HEK293 (cell line): Measurements from ENCODE around the gene HES7.

Source experiments
- EGR2 ChIP-seq: fragments of 450-650 bp; formaldehyde crosslinking; IDR thresholded peaks from 2 replicates; pipeline ENCODE4 v1.5.1; 2016; ENCODE audit warnings: low read depth, missing biosample characterization, missing genetic modification characterization
- GLI2 ChIP-seq: fragments of 450-650 bp; formaldehyde crosslinking; IDR thresholded peaks from 2 replicates; pipeline ENCODE4; 2017; ENCODE audit warnings: missing biosample characterization, missing genetic modification characterization, low read depth, borderline replicate concordance
- KLF7 ChIP-seq: fragments of 450-650 bp; formaldehyde crosslinking; IDR thresholded peaks from 2 replicates; pipeline ENCODE4 v1.5.1; 2016; ENCODE audit warnings: missing biosample characterization, missing genetic modification characterization, borderline replicate concordance
- SETDB1 ChIP-seq: IDR thresholded peaks from one replicate; pipeline ENCODE4 v1.6.1; 2017; ENCODE audit warnings: mild to moderate bottlenecking, low read length, moderate library complexity, mixed read lengths; ENCODE audit not compliant: insufficient read length
- SP2 ChIP-seq: fragments of 450-650 bp; formaldehyde crosslinking; IDR thresholded peaks from 2 replicates; pipeline ENCODE4 v1.5.1; 2016; ENCODE audit warnings: missing biosample characterization, missing genetic modification characterization
- ZNF114 ChIP-seq: fragments of 450-650 bp; formaldehyde crosslinking; IDR thresholded peaks from 2 replicates; pipeline ENCODE4 v1.5.0; 2017; ENCODE audit warnings: missing biosample characterization, missing genetic modification characterization
- ZNF214 ChIP-seq: fragments of 450-650 bp; formaldehyde crosslinking; IDR thresholded peaks from 2 replicates; pipeline ENCODE4 v1.5.1; 2017; ENCODE audit warnings: missing biosample characterization, mild to moderate bottlenecking, missing genetic modification characterization, borderline replicate concordance
- ZNF416 ChIP-seq: fragments of 450-650 bp; formaldehyde crosslinking; IDR thresholded peaks from 2 replicates; pipeline ENCODE4 v1.5.1; 2016; ENCODE audit warnings: missing biosample characterization, missing genetic modification characterization
- ZNF501 ChIP-seq: fragments of 450-650 bp; formaldehyde crosslinking; IDR thresholded peaks from 2 replicates; pipeline ENCODE4 v1.5.1; 2016; ENCODE audit warnings: missing biosample characterization, missing genetic modification characterization
- ZNF555 ChIP-seq: fragments of 450-650 bp; formaldehyde crosslinking; conservative IDR thresholded peaks from 2 replicates; pipeline ENCODE4 v1.5.1; 2017; ENCODE audit warnings: missing biosample characterization, mild to moderate bottlenecking, missing genetic modification characterization, inconsistent platforms
- ZNF664 ChIP-seq: fragments of 450-650 bp; formaldehyde crosslinking; IDR thresholded peaks from 2 replicates; pipeline ENCODE4 v1.5.1; 2016; ENCODE audit warnings: missing biosample characterization, missing genetic modification characterization
- TF ChIP-seq, protein P1 (sequence below): fragments of 450-650 bp; formaldehyde crosslinking; IDR thresholded peaks from 2 replicates; pipeline ENCODE4 v1.5.1; 2016; ENCODE audit warnings: missing biosample characterization, missing genetic modification characterization
- TF ChIP-seq, protein P2 (sequence below): fragments of 450-650 bp; formaldehyde crosslinking; IDR thresholded peaks from 2 replicates; pipeline ENCODE4 v1.5.1; 2016; ENCODE audit warnings: missing biosample characterization, missing genetic modification characterization, low read depth
- TF ChIP-seq, protein P3 (sequence below): fragments of 450-650 bp; formaldehyde crosslinking; conservative IDR thresholded peaks from 2 replicates; pipeline ENCODE4 v1.5.1; 2016; ENCODE audit warnings: low read depth, missing biosample characterization, missing genetic modification characterization
- TF ChIP-seq, protein P4 (sequence below): fragments of 450-650 bp; formaldehyde crosslinking; IDR thresholded peaks from 2 replicates; pipeline ENCODE4 v1.5.1; 2016; ENCODE audit warnings: missing biosample characterization, missing genetic modification characterization
- TF ChIP-seq, protein P5 (sequence below): fragments of 450-650 bp; formaldehyde crosslinking; IDR thresholded peaks from 2 replicates; pipeline ENCODE4 v1.5.1; 2016; ENCODE audit warnings: missing biosample characterization, missing genetic modification characterization
- TF ChIP-seq, protein P6 (sequence below): fragments of 450-650 bp; formaldehyde crosslinking; IDR thresholded peaks from 2 replicates; pipeline ENCODE4 v1.5.1; 2016; ENCODE audit warnings: missing biosample characterization, missing genetic modification characterization, borderline replicate concordance
- TF ChIP-seq, protein P7 (sequence below): fragments of 450-650 bp; formaldehyde crosslinking; IDR thresholded peaks from 2 replicates; pipeline ENCODE4 v1.5.1; 2016; ENCODE audit warnings: missing biosample characterization, missing genetic modification characterization

HES7 gene

DNA sequence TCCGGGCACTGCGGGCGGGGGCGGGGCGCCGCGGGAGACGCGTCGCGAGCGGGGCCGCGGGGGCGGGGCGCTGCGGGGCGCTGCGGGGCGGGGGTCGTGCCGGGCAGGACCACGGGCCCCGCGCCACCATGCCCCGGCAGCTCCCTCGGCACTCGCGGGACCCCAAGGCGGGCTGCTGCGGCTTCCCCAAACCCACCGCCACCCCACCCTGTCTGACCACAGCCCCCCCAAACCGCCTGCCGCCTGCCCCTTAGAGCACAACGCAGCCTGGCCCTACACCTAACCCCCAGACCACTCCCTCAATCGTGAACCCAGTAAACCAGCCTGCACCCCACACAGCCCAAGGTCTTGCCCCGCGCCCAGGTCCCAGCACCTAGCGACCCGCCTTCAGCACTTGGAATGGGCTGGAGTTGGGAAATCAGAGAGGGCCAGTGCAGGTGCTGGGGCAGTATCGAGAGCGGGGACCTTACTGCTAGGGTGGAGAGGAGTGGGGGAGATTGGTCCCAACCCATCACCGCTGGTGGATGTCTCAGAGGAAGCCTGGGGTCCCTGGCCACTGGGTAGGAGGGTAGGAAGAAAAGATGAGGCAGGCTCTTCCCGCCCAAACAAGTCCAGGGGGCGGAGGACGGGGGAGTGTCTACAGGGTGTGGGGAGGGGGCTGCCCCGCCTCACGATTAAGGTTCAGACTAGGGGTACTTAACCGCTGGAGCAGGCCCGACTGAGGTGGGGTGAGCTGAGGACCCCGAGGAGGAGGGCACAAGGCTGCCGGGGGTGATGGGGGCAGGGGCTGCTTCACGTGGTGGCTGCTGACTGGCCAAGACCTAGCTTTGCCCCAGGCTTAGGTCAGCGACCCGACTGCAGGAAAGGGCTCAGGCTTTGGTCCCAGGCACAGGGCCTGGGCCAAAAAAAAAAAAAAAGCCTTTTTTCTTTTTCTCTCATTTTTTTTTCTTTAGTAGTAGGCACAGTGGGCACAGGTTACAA, 39.4 kb upstream of the HES7 start (continued):
- TF ChIP-seq, protein P1, sequence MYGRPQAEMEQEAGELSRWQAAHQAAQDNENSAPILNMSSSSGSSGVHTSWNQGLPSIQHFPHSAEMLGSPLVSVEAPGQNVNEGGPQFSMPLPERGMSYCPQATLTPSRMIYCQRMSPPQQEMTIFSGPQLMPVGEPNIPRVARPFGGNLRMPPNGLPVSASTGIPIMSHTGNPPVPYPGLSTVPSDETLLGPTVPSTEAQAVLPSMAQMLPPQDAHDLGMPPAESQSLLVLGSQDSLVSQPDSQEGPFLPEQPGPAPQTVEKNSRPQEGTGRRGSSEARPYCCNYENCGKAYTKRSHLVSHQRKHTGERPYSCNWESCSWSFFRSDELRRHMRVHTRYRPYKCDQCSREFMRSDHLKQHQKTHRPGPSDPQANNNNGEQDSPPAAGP (tag by site-specific recombination) = no peak
- TF ChIP-seq, protein P2, sequence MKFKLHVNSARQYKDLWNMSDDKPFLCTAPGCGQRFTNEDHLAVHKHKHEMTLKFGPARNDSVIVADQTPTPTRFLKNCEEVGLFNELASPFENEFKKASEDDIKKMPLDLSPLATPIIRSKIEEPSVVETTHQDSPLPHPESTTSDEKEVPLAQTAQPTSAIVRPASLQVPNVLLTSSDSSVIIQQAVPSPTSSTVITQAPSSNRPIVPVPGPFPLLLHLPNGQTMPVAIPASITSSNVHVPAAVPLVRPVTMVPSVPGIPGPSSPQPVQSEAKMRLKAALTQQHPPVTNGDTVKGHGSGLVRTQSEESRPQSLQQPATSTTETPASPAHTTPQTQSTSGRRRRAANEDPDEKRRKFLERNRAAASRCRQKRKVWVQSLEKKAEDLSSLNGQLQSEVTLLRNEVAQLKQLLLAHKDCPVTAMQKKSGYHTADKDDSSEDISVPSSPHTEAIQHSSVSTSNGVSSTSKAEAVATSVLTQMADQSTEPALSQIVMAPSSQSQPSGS (tag by site-specific recombination) = no peak
- TF ChIP-seq SP2 (tag by site-specific recombination) (peak; percentile 71), SETDB1 (no peak), ZNF501 (tag by site-specific recombination) (no peak), EGR2 (peak; percentile 65), ZNF555 (tag by site-specific recombination) (no peak), ZNF214 (no peak), GLI2 (tag by site-specific recombination) (no peak), ZNF416 (tag by site-specific recombination) (no peak), KLF7 (tag by site-specific recombination) (peak; percentile 41; the same call in 1 of the 2 replicates), ZNF114 (no peak), ZNF664 (no peak)
- TF ChIP-seq, protein P3, sequence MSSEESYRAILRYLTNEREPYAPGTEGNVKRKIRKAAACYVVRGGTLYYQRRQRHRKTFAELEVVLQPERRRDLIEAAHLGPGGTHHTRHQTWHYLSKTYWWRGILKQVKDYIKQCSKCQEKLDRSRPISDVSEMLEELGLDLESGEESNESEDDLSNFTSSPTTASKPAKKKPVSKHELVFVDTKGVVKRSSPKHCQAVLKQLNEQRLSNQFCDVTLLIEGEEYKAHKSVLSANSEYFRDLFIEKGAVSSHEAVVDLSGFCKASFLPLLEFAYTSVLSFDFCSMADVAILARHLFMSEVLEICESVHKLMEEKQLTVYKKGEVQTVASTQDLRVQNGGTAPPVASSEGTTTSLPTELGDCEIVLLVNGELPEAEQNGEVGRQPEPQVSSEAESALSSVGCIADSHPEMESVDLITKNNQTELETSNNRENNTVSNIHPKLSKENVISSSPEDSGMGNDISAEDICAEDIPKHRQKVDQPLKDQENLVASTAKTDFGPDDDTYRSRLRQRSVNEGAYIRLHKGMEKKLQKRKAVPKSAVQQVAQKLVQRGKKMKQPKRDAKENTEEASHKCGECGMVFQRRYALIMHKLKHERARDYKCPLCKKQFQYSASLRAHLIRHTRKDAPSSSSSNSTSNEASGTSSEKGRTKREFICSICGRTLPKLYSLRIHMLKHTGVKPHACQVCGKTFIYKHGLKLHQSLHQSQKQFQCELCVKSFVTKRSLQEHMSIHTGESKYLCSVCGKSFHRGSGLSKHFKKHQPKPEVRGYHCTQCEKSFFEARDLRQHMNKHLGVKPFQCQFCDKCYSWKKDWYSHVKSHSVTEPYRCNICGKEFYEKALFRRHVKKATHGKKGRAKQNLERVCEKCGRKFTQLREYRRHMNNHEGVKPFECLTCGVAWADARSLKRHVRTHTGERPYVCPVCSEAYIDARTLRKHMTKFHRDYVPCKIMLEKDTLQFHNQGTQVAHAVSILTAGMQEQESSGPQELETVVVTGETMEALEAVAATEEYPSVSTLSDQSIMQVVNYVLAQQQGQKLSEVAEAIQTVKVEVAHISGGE (tag by site-specific recombination) = no peak
- TF ChIP-seq, protein P4, sequence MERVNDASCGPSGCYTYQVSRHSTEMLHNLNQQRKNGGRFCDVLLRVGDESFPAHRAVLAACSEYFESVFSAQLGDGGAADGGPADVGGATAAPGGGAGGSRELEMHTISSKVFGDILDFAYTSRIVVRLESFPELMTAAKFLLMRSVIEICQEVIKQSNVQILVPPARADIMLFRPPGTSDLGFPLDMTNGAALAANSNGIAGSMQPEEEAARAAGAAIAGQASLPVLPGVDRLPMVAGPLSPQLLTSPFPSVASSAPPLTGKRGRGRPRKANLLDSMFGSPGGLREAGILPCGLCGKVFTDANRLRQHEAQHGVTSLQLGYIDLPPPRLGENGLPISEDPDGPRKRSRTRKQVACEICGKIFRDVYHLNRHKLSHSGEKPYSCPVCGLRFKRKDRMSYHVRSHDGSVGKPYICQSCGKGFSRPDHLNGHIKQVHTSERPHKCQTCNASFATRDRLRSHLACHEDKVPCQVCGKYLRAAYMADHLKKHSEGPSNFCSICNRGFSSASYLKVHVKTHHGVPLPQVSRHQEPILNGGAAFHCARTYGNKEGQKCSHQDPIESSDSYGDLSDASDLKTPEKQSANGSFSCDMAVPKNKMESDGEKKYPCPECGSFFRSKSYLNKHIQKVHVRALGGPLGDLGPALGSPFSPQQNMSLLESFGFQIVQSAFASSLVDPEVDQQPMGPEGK (tag by site-specific recombination) = peak; percentile 75
- TF ChIP-seq, protein P5, sequence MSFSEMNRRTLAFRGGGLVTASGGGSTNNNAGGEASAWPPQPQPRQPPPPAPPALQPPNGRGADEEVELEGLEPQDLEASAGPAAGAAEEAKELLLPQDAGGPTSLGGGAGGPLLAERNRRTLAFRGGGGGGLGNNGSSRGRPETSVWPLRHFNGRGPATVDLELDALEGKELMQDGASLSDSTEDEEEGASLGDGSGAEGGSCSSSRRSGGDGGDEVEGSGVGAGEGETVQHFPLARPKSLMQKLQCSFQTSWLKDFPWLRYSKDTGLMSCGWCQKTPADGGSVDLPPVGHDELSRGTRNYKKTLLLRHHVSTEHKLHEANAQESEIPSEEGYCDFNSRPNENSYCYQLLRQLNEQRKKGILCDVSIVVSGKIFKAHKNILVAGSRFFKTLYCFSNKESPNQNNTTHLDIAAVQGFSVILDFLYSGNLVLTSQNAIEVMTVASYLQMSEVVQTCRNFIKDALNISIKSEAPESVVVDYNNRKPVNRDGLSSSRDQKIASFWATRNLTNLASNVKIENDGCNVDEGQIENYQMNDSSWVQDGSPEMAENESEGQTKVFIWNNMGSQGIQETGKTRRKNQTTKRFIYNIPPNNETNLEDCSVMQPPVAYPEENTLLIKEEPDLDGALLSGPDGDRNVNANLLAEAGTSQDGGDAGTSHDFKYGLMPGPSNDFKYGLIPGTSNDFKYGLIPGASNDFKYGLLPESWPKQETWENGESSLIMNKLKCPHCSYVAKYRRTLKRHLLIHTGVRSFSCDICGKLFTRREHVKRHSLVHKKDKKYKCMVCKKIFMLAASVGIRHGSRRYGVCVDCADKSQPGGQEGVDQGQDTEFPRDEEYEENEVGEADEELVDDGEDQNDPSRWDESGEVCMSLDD = peak; percentile 82; the same call in 1 of the 2 replicates
- TF ChIP-seq, protein P6, sequence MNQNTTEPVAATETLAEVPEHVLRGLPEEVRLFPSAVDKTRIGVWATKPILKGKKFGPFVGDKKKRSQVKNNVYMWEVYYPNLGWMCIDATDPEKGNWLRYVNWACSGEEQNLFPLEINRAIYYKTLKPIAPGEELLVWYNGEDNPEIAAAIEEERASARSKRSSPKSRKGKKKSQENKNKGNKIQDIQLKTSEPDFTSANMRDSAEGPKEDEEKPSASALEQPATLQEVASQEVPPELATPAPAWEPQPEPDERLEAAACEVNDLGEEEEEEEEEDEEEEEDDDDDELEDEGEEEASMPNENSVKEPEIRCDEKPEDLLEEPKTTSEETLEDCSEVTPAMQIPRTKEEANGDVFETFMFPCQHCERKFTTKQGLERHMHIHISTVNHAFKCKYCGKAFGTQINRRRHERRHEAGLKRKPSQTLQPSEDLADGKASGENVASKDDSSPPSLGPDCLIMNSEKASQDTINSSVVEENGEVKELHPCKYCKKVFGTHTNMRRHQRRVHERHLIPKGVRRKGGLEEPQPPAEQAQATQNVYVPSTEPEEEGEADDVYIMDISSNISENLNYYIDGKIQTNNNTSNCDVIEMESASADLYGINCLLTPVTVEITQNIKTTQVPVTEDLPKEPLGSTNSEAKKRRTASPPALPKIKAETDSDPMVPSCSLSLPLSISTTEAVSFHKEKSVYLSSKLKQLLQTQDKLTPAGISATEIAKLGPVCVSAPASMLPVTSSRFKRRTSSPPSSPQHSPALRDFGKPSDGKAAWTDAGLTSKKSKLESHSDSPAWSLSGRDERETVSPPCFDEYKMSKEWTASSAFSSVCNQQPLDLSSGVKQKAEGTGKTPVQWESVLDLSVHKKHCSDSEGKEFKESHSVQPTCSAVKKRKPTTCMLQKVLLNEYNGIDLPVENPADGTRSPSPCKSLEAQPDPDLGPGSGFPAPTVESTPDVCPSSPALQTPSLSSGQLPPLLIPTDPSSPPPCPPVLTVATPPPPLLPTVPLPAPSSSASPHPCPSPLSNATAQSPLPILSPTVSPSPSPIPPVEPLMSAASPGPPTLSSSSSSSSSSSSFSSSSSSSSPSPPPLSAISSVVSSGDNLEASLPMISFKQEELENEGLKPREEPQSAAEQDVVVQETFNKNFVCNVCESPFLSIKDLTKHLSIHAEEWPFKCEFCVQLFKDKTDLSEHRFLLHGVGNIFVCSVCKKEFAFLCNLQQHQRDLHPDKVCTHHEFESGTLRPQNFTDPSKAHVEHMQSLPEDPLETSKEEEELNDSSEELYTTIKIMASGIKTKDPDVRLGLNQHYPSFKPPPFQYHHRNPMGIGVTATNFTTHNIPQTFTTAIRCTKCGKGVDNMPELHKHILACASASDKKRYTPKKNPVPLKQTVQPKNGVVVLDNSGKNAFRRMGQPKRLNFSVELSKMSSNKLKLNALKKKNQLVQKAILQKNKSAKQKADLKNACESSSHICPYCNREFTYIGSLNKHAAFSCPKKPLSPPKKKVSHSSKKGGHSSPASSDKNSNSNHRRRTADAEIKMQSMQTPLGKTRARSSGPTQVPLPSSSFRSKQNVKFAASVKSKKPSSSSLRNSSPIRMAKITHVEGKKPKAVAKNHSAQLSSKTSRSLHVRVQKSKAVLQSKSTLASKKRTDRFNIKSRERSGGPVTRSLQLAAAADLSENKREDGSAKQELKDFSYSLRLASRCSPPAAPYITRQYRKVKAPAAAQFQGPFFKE (tag by site-specific recombination) = no peak
- TF ChIP-seq, protein P7, sequence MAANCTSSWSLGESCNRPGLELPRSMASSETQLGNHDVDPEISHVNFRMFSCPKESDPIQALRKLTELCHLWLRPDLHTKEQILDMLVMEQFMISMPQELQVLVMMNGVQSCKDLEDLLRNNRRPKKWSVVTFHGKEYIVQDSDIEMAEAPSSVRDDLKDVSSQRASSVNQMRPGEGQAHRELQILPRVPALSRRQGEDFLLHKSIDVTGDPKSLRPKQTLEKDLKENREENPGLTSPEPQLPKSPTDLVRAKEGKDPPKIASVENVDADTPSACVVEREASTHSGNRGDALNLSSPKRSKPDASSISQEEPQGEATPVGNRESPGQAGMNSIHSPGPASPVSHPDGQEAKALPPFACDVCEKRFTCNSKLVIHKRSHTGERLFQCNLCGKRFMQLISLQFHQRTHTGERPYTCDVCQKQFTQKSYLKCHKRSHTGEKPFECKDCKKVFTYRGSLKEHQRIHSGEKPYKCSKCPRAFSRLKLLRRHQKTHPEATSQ (tag by site-specific recombination) = no peak
